Lower leg skin (tissue), 3 donors: Measurements from ENCODE around the gene SECTM1.

ENCODE experiments used
- POLR2A ChIP-seq, 2 donors: fragments of 450-650 bp; IDR thresholded peaks; one replicate each; pipeline ENCODE4 v1.6.1; 2016 to 2017; ENCODE audit warnings: antibody characterized with exemption in 2 of 2, mild to moderate bottlenecking in 1 of 2, moderate library complexity in 1 of 2
- TF ChIP-seq, protein P1 (sequence below), 3 donors: fragments of 450-650 bp; IDR thresholded peaks; one replicate each; pipeline ENCODE4 v1.5.1; 2016; ENCODE audit warnings: antibody characterized with exemption in 3 of 3, mild to moderate bottlenecking in 3 of 3, moderate library complexity in 2 of 3

DNA sequence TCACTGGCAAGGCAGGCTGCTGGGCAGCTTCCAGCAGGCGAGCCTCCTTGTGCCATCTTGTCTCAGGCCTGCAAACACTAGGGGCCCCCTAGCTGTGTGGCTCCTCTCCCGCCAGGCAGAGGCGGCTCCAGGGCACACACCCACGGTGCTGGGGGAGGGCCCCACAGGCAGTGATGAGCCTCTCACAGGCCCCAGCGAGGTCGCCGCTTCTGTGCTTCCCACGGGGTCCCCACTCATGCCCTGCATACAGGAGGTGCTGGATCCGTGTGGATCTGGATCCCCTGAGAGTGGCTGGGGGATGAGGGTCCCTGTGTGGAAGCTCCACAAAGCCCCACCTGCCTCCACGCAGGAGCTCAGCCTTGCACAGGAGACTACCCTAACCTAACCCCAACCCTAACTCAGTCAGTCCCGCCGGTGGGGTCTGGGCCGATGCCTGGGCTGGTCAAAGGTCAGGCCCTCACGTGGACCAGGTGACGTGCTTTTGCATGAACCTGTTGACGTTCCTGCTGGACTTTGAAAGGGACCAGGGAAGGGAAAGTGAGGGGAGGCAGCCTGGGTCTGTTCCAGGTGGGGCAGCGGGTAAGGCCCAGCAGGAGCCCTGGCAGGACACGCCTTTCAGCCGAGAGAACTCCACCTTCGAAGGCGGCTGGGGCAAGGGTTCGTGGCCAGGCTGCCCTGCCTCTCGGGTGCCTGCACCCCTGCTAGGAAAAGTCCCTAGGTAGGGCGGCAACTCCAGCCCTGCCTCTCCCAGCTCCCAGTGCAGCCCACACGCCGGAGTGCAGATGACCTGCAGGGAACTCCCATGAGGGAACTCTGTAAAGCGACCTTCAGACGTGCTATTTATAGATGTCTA lies 5.2 kb downstream of the SECTM1 start:
- TF ChIP-seq, protein P1, sequence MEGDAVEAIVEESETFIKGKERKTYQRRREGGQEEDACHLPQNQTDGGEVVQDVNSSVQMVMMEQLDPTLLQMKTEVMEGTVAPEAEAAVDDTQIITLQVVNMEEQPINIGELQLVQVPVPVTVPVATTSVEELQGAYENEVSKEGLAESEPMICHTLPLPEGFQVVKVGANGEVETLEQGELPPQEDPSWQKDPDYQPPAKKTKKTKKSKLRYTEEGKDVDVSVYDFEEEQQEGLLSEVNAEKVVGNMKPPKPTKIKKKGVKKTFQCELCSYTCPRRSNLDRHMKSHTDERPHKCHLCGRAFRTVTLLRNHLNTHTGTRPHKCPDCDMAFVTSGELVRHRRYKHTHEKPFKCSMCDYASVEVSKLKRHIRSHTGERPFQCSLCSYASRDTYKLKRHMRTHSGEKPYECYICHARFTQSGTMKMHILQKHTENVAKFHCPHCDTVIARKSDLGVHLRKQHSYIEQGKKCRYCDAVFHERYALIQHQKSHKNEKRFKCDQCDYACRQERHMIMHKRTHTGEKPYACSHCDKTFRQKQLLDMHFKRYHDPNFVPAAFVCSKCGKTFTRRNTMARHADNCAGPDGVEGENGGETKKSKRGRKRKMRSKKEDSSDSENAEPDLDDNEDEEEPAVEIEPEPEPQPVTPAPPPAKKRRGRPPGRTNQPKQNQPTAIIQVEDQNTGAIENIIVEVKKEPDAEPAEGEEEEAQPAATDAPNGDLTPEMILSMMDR (IDR thresholded peaks at IDR 0.05): peak in 1 of 3 donors; percentile 25
- no peak for TF ChIP-seq POLR2A (IDR thresholded peaks at IDR 0.05)
